ENCODE results near the gene HOXA13. TPM values are rescaled to one million over a fixed set of nuclear protein-coding genes. Genes with fewer than 3 reads are reported as not detected.

The HOXA13 gene
- polyA plus RNA-seq, 3 donors from 2014 or later: not detected

- Mint-ChIP-seq H3K4me3 (peak overlapping the region; percentile 44 to 89 (median 69)), H3K27ac (peak overlapping the region in 2 of 6 donors; percentile 29 to 40), H3K27me3 (ENCODE audit: low read depth in 3 of 3) (peaks cover 59 to 82% (median 67%) of the 10 kb centered on the region in 3 donors), H3K36me3 (peaks cover 3 to 5% (median 4%) of the 10 kb centered on the region in 3 donors), H3K9me3 (peaks cover 0 to 2% (median 0%) of the 10 kb centered on the region in 6 donors), H3K4me1 (peaks cover 39 to 67% of the 10 kb centered on the region in 2 donors)
- no peak for DNase-seq
Measured at GRCh38 chr7:27166531-27167505, 33.1 kb downstream of the HOXA13 start.

- peaks cover 0 to 5% (median 3%) of the 10 kb centered on the region in 3 donors for H3K36me3 Mint-ChIP-seq
- DNase-seq: no peak
- H3K4me3 Mint-ChIP-seq: peak overlapping the region; percentile 74 to 95 (median 89)
- H3K27me3 Mint-ChIP-seq (ENCODE audit: low read depth in 3 of 3): peaks cover 54 to 77% (median 64%) of the 10 kb centered on the region in 3 donors
- H3K27ac Mint-ChIP-seq: peak overlapping the region in 4 of 6 donors; percentile 44 to 75 (median 60)
- H3K4me1 Mint-ChIP-seq: peaks cover 35 to 62% of the 10 kb centered on the region in 2 donors
- H3K9me3 Mint-ChIP-seq: peaks cover 0 to 2% (median 0%) of the 10 kb centered on the region in 6 donors
Measured at GRCh38 chr7:27165996-27166530, 33.8 kb downstream of the HOXA13 start.

DNA sequence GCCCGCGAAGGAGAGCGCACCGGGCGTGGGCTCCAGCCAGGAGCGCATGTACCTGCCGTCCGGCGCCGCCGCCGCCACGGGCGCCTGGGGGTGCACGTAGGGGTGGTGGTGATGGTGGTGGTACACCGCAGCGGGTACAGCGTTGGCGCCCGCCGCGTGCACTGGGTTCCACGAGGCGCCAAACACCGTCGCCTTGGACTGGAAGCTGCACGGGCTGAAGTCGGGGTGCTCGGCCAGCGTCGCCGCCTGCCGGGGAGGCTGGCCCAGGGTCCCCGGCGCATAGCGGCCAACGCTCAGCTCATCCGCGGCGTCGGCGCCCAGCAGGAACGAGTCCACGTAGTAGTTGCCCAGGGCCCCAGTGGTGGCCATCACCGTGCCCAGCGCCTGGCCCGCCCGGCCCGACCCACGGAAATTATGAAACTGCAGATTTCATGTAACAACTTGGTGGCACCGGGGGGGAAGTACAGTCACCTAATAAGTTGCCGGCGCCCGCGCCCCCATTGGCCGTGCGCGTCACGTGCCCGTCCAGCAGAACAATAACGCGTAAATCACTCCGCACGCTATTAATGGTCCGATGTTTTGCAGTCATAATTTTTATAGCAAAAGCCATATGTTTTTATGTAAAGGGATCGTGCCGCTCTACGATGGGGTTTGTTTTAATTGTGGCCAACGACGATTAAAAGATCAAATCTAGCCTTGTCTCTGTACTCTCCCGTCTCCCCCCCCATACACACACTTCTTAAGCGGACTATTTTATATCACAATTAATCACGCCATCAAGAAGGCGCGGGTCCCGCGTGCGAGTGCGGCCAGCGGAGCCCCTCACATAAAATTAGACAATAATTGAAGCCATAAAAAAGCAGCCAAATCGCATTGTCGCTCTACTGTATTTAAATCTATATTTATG, 34.5 kb downstream of the HOXA13 start, which contains the start of gene HOXA9:
Gene HOXA9, minus strand, starts transcription at position 449 of the 907 bp plus-strand sequence. Its CDS starts 80 bp downstream, at position 369.
- Mint-ChIP-seq H3K36me3 (peaks cover 0 to 5% (median 2%) of the 10 kb centered on the region in 3 donors), H3K27me3 (ENCODE audit: low read depth in 3 of 3) (peaks cover 51 to 74% (median 61%) of the 10 kb centered on the region in 3 donors), H3K27ac (peak within 1 kb of the TSS in 5 of 6 donors; percentile 44 to 75 (median 51)), H3K4me3 (peak within 1 kb of the TSS; percentile 80 to 95 (median 89)), H3K9me3 (peaks cover 0 to 2% (median 0%) of the 10 kb centered on the region in 6 donors), H3K4me1 (peaks cover 35 to 58% of the 10 kb centered on the region in 2 donors)
- DNase-seq: peak; percentile 54 to 66 (median 59)

- peaks cover 37 to 62% of the 10 kb centered on the region in 2 donors for H3K4me1 Mint-ChIP-seq
- H3K27ac Mint-ChIP-seq: peak overlapping the region in 2 of 6 donors; percentile 27 to 35
Measured at GRCh38 chr7:27164367-27165088, 35.4 kb downstream of the HOXA13 start.

DNA sequence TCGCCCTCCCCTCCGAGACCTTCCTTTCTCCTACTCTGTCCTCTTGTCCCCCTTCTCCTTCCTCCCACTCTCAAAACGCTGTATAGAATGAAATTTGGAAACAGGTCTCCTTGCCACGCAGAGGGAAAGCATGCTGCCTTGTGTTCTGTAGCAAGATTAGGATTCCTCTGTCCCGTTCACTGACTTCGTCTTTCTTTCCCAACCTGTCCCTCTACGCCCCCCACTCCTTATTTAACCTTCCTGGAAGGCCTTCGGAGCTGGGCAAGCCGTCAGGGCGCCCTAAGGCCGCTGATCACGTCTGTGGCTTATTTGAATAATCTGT, 35.9 kb downstream of the HOXA13 start:
- Mint-ChIP-seq H3K4me1 (peaks cover 36 to 63% of the 10 kb centered on the region in 2 donors), H3K27me3 (ENCODE audit: low read depth in 3 of 3) (peaks cover 50 to 76% (median 64%) of the 10 kb centered on the region in 3 donors), H3K36me3 (peaks cover 0 to 5% (median 0%) of the 10 kb centered on the region in 3 donors), H3K9me3 (peaks cover 0 to 2% (median 0%) of the 10 kb centered on the region in 6 donors), H3K27ac (peak overlapping the region in 2 of 6 donors; percentile 27 to 35), H3K4me3 (peak overlapping the region; percentile 52 to 95 (median 80))
- no peak for DNase-seq

More at GRCh38 chr7:27164367-27165088, 35.4 kb downstream of the HOXA13 start:
- no peak for DNase-seq
- Mint-ChIP-seq H3K4me3 (peak overlapping the region; percentile 71 to 95 (median 80)), H3K27me3 (ENCODE audit: low read depth in 3 of 3) (peaks cover 50 to 75% (median 64%) of the 10 kb centered on the region in 3 donors), H3K9me3 (peaks cover 0 to 2% (median 0%) of the 10 kb centered on the region in 6 donors), H3K36me3 (peaks cover 0 to 5% (median 0%) of the 10 kb centered on the region in 3 donors)

DNA sequence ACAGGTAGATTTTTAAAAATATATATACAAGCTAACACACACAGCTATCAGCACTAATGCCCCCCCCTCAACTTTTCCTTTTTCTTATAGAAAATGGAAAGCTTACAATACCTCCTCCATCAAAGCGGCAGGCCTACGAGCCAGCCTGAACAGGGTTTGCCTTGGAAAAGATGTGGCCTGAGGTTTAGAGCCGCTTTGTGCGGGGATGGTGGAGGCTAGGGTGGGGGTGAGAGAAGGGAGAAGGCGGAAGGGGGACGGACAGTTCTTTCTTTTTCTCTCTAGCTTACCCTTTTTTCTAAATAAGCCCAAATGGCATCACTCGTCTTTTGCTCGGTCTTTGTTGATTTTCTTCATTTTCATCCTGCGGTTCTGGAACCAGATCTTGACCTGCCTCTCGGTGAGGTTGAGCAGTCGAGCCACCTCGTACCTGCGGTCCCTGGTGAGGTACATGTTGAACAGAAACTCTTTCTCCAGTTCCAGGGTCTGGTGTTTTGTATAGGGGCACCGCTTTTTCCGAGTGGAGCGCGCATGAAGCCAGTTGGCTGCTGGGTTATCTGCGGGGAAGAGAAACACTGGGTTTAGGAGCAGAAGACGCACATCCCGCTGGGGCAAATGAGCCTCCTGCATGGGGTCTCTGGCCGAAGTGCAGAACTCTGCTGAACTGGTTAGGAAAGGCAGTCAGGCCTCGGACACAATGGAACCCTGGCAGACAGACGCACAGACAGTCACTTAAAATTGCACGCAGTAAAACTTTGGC, 36.4 kb downstream of the HOXA13 start:
- H3K4me1 Mint-ChIP-seq: peaks cover 33 to 63% of the 10 kb centered on the region in 2 donors
- peak overlapping the region in 2 of 6 donors; percentile 35 to 42 for H3K27ac Mint-ChIP-seq
- H3K36me3 Mint-ChIP-seq: peaks cover 0 to under 1% (median 0%) of the 10 kb centered on the region in 3 donors
- peaks cover 0 to 2% (median 0%) of the 10 kb centered on the region in 6 donors for H3K9me3 Mint-ChIP-seq
- H3K27me3 Mint-ChIP-seq (ENCODE audit: low read depth in 3 of 3): peaks cover 49 to 76% (median 61%) of the 10 kb centered on the region in 3 donors
- peak overlapping the region; percentile 49 to 95 (median 80) for H3K4me3 Mint-ChIP-seq
- no peak for DNase-seq

GRCh38 chr7:27162561-27163287, 37.2 kb downstream of the HOXA13 start:
- DNase-seq: no peak
- Mint-ChIP-seq H3K27me3 (ENCODE audit: low read depth in 3 of 3) (peaks cover 49 to 76% (median 60%) of the 10 kb centered on the region in 3 donors), H3K9me3 (peaks cover 0 to 3% (median 0%) of the 10 kb centered on the region in 6 donors), H3K4me1 (peaks cover 29 to 58% of the 10 kb centered on the region in 2 donors), H3K36me3 (no peaks in the 10 kb centered on the region), H3K4me3 (no peak overlapping the region), H3K27ac (no peak overlapping the region)

DNA sequence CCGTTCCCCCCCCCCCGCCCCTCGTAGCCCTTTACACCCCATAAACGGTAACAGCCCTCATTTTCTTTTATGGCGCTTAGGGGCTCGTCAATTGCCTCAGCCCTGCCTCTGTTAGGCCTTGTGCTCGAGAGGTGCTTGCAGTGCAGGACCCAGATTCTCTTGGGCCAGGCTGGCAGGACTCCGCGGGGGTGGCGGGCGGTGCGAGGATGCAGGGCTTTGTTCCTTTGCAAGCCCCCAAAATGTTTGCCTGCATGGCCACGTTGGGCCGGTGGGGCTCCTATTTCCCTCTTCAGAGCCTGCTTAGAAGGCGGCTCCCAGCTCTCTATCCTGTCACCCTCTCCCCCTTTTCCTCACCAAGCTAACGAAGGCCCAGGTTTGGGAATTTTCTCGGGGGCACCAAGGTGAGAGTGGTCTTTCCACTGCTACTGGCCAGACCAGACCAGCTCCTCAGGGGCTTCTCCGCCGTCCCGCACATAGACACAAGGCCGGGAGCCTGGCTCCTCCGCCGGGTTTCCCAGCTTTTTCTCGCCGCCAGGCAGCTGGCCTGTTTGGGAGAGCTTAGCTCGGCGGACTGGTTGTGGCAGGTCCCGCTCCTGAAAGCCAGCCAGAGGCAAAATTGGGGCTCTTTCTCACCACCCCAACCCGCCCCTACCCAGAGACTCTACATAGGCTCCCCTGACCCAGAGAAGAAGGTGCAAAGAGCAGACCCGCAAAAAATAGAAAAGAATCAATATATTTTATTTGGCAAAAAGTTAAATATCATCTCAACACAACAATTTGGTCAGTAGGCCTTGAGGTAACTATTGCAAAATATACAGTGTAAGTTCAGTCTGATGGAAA, 38.0 kb downstream of the HOXA13 start:
- Mint-ChIP-seq H3K36me3 (no peaks in the 10 kb centered on the region), H3K27me3 (ENCODE audit: low read depth in 3 of 3) (peaks cover 50 to 76% (median 62%) of the 10 kb centered on the region in 3 donors), H3K4me1 (peaks cover 27 to 54% of the 10 kb centered on the region in 2 donors), H3K9me3 (peaks cover 0 to 3% (median 0%) of the 10 kb centered on the region in 6 donors), H3K27ac (no peak overlapping the region), H3K4me3 (no peak overlapping the region)
- no peak for DNase-seq

GRCh38 chr7:27161214-27161720, 38.6 kb downstream of the HOXA13 start:
- Mint-ChIP-seq H3K27me3 (ENCODE audit: low read depth in 3 of 3) (peaks cover 54 to 76% (median 63%) of the 10 kb centered on the region in 3 donors), H3K36me3 (no peaks in the 10 kb centered on the region), H3K9me3 (peaks cover 0 to 3% (median 0%) of the 10 kb centered on the region in 6 donors), H3K4me3 (peak overlapping the region; percentile 74 to 88 (median 81)), H3K27ac (no peak overlapping the region), H3K4me1 (peaks cover 30 to 58% of the 10 kb centered on the region in 2 donors)
- no peak for DNase-seq

DNA sequence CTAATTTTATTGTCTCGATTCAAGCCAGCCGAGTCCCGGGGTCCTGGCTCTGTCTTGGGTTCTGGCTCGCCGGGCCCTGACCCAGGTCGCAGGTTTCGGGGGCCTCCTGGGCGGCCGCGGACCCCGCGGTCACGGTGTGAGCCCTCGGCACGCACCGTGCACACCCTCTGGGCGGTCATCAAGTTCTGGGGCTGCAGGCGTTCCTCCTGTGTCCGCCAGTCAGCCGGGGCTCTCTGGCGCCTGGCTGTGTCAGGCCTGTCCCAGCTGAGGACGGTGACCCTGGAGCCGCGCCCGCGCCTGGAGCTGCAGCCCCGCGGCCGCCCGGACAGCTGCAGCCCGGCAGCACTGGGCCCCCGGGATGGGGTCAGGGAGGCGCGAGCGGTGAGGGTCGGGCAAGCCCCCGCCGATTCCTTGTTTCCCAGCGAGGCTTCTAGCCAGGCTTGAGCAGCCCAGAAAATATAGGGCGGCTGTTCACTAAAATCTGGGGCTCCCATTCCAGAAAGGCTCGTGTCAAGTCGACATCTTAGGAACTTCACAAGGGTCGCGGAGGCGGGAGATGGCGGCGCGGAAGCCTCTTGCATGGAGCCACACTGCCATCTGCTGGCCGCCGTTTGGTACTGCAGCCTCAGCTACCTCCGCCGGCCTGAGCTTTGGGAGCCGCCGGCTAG, 39.2 kb downstream of the HOXA13 start:
- DNase-seq: peak; percentile 82 to 86 (median 85)
- Mint-ChIP-seq H3K27ac (peak overlapping the region in 1 of 6 donors; percentile 30), H3K27me3 (ENCODE audit: low read depth in 3 of 3) (peaks cover 55 to 76% (median 63%) of the 10 kb centered on the region in 3 donors), H3K9me3 (peaks cover 0 to 3% (median 0%) of the 10 kb centered on the region in 6 donors), H3K4me1 (peaks cover 29 to 59% of the 10 kb centered on the region in 2 donors), H3K4me3 (peak overlapping the region; percentile 74 to 88 (median 82)), H3K36me3 (no peaks in the 10 kb centered on the region)

All from immature natural killer cell (primary cell).